ENCODE measurements around the gene GFPT2. TPM values are rescaled to one million over a fixed set of nuclear protein-coding genes. Genes with fewer than 3 reads are reported as not detected.

Gene GFPT2
- total RNA-seq, 1 experiment from 2014 or later: 91.6 TPM

DNA sequence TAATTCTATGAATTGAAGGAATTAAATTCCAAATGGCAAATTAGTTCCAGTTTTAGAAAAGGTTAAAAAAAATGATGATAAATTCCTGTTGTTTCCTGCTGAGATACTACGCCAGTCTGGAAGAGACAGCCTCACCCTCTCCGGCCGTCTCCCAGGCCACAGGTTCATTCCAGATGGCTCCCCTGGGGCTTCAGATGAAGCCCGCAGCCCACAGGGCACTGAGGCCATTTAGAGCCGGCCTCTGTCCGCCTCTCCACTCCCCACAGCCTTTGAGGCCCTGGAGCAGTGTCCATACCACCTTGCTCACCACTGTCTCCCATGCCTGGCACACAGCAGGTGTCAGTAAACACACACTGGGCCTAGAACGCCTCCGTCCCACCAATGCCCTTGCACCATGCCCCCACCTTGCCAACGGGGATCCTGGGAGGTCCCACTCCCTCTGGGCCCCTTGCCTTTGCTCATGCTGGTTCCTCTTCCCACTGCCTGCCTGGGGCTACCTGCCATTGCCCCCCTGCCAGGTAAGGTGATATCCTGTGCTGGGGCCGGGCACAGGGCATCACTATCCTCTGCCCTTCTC lies 26.1 kb downstream of the GFPT2 start:
- Histone ChIP-seq H3K36me3 (replicated peaks; ENCODE audit: control insufficient read depth, insufficient read depth, low read length) (peaks cover 48% of the 10 kb centered on the region), H3K4me3 (ENCODE audit: insufficient read depth, low read depth, low read length) (no peak overlapping the region), H3K27me3 (ENCODE audit: control insufficient read depth, insufficient read depth, low read length) (no peaks in the 10 kb centered on the region)
- no peak for DNase-seq

DNA sequence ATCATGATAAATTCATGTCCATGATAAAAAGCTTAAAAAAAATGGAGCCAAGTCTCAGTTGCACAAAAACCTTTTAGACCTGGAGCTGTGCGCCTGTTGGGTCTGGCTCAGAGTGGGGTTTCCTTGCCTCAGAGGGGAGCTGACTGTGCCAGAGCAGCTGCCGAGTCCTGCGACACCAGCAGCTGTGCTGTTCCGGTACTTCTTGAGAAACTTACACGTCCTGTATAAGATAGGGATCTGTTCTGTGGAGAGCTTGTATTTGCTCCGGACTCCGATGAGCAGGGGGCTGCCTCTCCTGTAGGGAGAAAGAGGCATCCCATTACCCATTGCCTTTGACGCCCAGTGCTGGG lies 28.6 kb downstream of the GFPT2 start:
- no peaks in the 10 kb centered on the region for H3K27me3 ChIP-seq (ENCODE audit: control insufficient read depth, insufficient read depth, low read length)
- no peak for DNase-seq
- peaks cover 39% of the 10 kb centered on the region for H3K36me3 ChIP-seq (replicated peaks; ENCODE audit: control insufficient read depth, insufficient read depth, low read length)
- no peak overlapping the region for H3K4me3 ChIP-seq (ENCODE audit: insufficient read depth, low read depth, low read length)

DNA sequence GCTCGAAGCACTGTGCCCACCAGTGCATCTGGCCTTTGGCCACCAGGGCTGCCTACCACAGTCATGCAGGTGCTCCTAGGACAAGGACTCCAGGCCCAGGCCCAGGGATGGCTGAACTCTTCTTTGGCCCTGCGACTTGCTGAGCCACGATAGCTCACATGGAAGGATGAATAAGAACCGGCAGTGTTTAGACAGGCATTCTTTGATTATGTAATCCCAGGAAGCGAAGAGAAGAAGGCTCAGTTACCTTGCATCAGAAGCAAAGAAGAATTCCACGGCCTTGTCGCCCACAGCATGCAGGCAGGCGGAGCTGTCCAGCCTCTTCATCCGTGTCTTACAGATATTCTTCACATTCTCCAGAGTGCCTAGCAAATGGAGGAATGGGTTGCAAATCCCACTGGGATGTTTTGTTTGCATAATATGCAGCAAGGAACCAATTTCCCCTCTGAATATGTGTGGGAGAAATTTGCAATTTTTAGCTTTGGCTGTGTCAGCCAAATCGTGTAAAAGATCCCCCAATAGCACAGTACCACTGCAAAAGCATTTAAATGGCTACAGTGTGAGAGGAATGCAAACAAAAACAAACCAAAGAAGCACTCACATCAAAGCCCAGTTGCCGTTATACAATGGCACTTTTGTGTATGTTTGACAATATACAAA lies 29.1 kb downstream of the GFPT2 start:
- no peaks in the 10 kb centered on the region for H3K27me3 ChIP-seq (ENCODE audit: control insufficient read depth, insufficient read depth, low read length)
- H3K36me3 ChIP-seq (replicated peaks; ENCODE audit: control insufficient read depth, insufficient read depth, low read length): peaks cover 39% of the 10 kb centered on the region
- DNase-seq: peak; percentile 22
- H3K4me3 ChIP-seq (ENCODE audit: insufficient read depth, low read depth, low read length): no peak overlapping the region

GRCh38 chr5:180323160-180323559 lies 30.0 kb downstream of the GFPT2 start:
- H3K36me3 ChIP-seq (replicated peaks; ENCODE audit: control insufficient read depth, insufficient read depth, low read length): peaks cover 42% of the 10 kb centered on the region
- no peak for DNase-seq
- H3K27me3 ChIP-seq (ENCODE audit: control insufficient read depth, insufficient read depth, low read length): no peaks in the 10 kb centered on the region

DNA sequence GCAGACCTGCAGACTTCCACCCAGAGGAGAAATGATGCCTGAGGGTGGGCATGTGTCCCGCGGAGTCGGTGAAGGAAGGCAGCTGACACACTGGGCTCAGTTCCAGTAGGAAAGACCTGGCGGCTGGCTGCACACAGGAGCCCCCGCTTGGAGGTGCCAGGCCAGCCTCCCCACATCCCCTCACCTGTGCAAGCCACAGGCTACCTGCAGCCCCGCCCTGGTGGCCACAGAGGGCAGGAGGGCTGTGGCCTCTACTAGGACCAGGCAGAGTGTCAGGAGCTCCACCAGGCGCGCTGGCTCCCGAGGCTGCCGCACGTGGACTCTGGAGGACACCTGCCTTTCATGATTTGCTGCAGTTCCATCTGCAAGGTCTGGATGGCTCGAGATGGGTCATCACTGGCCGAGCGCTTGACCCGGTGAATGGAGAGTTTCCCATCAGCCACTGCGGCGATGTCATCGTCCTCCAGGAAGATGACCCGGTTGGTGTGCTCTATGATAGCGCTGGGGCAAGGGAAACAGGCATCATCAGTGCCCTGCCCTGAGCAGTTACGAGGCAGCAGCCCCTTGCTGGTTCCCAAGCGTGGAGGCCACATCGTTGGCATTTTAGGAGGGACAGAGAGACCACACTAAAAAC lies 34.6 kb downstream of the GFPT2 start:
- peaks cover 36% of the 10 kb centered on the region for H3K36me3 ChIP-seq (replicated peaks; ENCODE audit: control insufficient read depth, insufficient read depth, low read length)
- H3K27me3 ChIP-seq (ENCODE audit: control insufficient read depth, insufficient read depth, low read length): no peaks in the 10 kb centered on the region
- H3K4me3 ChIP-seq (ENCODE audit: insufficient read depth, low read depth, low read length): no peak overlapping the region
- peak; percentile 42 for DNase-seq

More at GRCh38 chr5:180323160-180323559, 30.0 kb downstream of the GFPT2 start:
- no peak overlapping the region for H3K4me3 ChIP-seq (ENCODE audit: insufficient read depth, low read depth, low read length)

GRCh38 chr5:180316586-180316985 lies 36.5 kb downstream of the GFPT2 start:
- Histone ChIP-seq H3K36me3 (replicated peaks; ENCODE audit: control insufficient read depth, insufficient read depth, low read length) (peaks cover 28% of the 10 kb centered on the region), H3K27me3 (ENCODE audit: control insufficient read depth, insufficient read depth, low read length) (no peaks in the 10 kb centered on the region), H3K4me3 (ENCODE audit: insufficient read depth, low read depth, low read length) (no peak overlapping the region)
- peak; percentile 14 for DNase-seq

GRCh38 chr5:180315762-180316212 lies 37.3 kb downstream of the GFPT2 start:
- Histone ChIP-seq H3K36me3 (replicated peaks; ENCODE audit: control insufficient read depth, insufficient read depth, low read length) (peaks cover 32% of the 10 kb centered on the region), H3K27me3 (ENCODE audit: control insufficient read depth, insufficient read depth, low read length) (no peaks in the 10 kb centered on the region), H3K4me3 (ENCODE audit: insufficient read depth, low read depth, low read length) (no peak overlapping the region)
- peak; percentile 88 for DNase-seq

DNA sequence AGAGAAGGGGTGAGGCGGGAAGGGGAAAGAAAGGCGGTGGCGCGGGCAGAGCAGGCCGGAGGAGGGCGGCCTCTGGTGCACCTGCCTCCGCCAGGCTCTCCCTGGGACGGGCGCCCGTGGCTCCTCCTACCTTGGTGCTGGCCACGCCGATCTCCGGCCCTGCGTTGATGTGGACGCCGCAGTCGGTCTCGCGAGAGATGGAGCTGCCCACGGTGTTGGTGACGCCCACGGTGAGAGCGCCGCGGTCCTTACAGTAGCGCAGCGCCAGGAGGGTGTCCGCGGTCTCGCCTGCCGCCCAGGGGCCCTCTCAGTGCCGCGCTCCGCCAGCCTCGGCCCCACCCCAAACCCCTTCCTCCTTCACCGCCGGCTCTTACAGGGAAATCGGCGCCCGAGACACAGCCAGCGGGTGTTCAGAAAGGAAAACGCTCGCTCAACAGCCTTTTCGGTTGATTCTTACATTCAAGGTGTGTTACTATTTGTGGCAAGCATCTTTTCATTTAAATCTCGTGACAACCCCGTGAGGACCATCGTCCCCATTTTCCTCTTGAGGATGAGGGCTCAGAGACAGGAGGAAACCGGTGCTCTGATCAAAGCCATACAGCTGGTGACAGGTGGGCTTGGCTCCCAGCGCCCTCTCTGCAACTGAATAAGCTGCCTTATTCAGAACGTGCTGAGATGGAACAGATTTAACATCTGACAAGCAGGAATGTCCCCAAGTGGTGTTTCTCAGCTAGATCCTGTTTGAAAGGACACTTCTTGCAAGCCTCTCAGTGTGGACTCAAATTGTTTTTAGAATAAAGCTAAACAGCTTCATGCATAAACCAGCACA lies 39.2 kb downstream of the GFPT2 start:
- H3K27me3 ChIP-seq (ENCODE audit: control insufficient read depth, insufficient read depth, low read length): no peaks in the 10 kb centered on the region

GRCh38 chr5:180311216-180311615 lies 41.9 kb downstream of the GFPT2 start:
- H3K4me3 ChIP-seq (ENCODE audit: insufficient read depth, low read depth, low read length): no peak overlapping the region
- H3K27me3 ChIP-seq (ENCODE audit: control insufficient read depth, insufficient read depth, low read length): no peaks in the 10 kb centered on the region
- no peak for DNase-seq
- H3K36me3 ChIP-seq (replicated peaks; ENCODE audit: control insufficient read depth, insufficient read depth, low read length): peaks cover 25% of the 10 kb centered on the region

More for the DNA sequence above, 39.2 kb downstream of the GFPT2 start:
- peak; percentile 86 for DNase-seq
- Histone ChIP-seq H3K4me3 (ENCODE audit: insufficient read depth, low read depth, low read length) (no peak overlapping the region), H3K36me3 (replicated peaks; ENCODE audit: control insufficient read depth, insufficient read depth, low read length) (peaks cover 31% of the 10 kb centered on the region)

DNA sequence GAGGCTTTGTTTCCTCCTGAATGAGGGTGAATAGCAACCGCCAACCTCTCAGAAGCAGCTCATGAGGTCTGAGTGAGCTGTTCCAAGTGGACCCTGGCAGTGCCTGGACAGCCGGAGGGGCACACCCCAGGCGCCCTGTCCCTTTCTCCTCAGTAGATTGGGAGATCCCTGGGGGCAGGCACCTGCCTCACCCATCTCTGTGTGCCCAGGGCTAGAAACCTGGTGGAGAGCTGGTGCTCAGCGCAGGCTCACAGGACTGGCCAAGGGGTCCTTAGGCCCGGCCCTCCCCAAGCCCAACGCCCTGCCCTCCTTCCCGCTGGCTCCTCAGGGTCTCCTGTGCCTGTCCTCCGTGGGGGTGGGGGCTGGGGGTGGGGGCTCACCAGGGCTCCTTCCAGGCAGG lies 46.3 kb downstream of the GFPT2 start:
- Histone ChIP-seq H3K4me3 (ENCODE audit: insufficient read depth, low read depth, low read length) (no peak overlapping the region), H3K36me3 (replicated peaks; ENCODE audit: control insufficient read depth, insufficient read depth, low read length) (peaks cover 51% of the 10 kb centered on the region), H3K27me3 (ENCODE audit: control insufficient read depth, insufficient read depth, low read length) (no peaks in the 10 kb centered on the region)
- no peak for DNase-seq

DNA sequence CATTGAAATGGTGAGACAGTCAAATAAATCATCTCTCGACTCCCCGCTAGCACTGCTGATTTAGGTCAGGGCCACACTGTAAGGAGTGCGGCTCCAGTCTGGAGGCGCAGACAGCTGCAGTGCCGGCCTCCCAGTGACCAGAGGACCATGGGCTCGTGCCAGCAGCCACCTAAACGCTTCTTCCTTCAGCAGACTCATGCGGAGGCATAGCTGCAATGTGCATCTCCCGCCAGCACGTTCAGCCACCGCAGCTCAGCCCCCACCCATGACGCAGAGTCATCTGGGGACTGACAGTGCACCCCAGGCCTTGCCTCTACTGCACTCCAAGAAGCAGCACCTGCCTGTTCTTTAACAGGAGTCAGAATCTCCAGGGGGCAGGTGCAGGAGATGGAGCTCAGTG lies 47.7 kb downstream of the GFPT2 start:
- no peak overlapping the region for H3K4me3 ChIP-seq (ENCODE audit: insufficient read depth, low read depth, low read length)
- no peak for DNase-seq
- peaks cover 48% of the 10 kb centered on the region for H3K36me3 ChIP-seq (replicated peaks; ENCODE audit: control insufficient read depth, insufficient read depth, low read length)
- no peaks in the 10 kb centered on the region for H3K27me3 ChIP-seq (ENCODE audit: control insufficient read depth, insufficient read depth, low read length)

DNA sequence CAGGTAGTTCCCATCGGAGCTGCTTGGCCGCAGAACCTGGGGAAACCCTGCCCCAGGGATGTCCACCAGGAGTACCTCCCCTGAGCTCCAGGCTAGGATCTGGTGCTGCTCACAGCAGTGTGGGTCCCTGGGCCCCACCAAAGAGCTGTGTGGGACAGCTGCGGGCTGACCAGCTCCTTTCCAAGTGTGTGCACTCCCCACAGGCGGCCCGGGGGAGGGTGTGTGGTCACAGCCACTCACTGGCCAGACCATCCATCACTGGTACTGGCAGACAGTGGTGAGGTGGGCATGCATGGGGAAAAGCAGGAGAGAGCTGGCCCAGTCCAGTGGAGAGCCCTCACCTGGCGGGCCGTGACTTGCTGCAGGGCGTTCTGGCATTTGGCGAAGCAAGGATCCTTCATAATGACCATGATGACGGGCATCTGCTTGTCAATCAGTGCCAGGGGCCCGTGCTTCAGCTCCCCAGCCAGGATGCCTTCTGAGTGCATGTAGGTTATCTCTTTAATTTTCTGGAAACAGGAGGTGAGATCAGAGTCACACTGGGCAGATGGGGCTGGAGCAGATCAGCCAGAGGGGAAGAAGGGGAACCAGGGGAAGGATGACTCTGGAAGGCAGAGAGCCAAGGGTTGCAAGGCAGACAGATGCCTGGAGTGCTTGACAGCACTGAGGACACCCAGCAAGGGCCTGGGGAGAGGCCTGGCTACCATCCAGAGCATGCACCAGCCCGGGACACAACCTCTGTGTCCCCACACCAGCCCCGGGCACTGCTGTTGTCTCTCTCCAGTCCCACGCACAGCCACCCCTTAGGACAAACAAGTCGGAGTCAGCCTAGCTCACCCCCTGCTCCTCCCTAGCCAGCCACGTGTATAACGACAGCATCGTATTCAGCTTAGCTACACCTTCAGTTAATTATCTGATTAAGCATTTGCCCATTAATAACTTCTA lies 48.4 kb downstream of the GFPT2 start:
- peaks cover 48% of the 10 kb centered on the region for H3K36me3 ChIP-seq (replicated peaks; ENCODE audit: control insufficient read depth, insufficient read depth, low read length)
- H3K27me3 ChIP-seq (ENCODE audit: control insufficient read depth, insufficient read depth, low read length): no peaks in the 10 kb centered on the region
- DNase-seq: no peak
- no peak overlapping the region for H3K4me3 ChIP-seq (ENCODE audit: insufficient read depth, low read depth, low read length)

DNA sequence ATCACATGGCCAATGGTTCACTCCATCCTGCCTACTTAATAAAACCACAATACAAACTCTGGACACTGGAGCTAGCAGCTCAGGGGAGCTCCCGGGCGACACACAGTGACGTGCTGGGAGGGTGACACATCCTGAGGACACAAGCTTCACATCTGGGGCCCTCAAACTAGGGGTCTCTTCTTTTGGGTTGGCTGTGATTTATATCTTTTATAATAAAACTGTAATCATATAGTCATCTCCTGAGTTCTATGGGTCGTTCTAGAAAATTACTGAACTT lies 49.2 kb downstream of the GFPT2 start:
- no peak overlapping the region for H3K4me3 ChIP-seq (ENCODE audit: insufficient read depth, low read depth, low read length)
- DNase-seq: no peak
- H3K36me3 ChIP-seq (replicated peaks; ENCODE audit: control insufficient read depth, insufficient read depth, low read length): peaks cover 45% of the 10 kb centered on the region
- H3K27me3 ChIP-seq (ENCODE audit: control insufficient read depth, insufficient read depth, low read length): no peaks in the 10 kb centered on the region
